Measurements from ENCODE around the gene FBXL20. TPM values are rescaled to one million over a fixed set of nuclear protein-coding genes. Genes with fewer than 3 reads are reported as not detected.

FBXL20 gene
- total RNA-seq, 1 experiment from 2014 or later: 20.2 TPM

DNA sequence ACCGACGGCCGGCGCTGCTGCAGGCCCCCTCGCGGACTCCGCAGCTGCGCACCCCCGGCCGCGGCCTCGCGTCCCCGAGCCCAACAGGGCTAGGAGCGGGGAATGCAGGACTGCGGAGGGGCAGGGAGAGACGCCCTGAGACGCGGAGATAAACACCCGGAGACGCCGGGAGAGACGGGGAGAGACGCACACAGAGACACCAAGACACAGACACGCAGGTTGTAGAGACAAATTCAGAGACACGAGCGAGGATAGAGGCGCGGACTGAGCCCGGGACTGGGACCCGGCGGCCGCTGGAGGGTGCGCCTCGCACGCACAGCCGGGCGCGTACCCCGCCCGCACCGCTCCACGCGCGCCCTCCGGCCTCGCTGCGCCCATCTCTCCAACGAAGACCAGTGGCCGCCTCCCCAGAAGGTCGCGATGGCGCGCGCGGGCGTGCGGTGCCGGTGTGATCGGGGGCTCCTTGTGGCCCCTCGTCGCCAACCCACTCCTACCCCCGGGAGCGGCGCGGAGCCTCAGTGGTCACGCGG, 176.6 kb downstream of the FBXL20 start:
- Histone ChIP-seq H3K36me3 (ENCODE audit: low read depth) (no peaks in the 10 kb centered on the region), H3K4me1 (replicated peaks; ENCODE audit: insufficient read depth) (peaks cover 10% of the 10 kb centered on the region; the same call in 1 of the 2 replicates), H3K9me2 (ENCODE audit: insufficient read depth) (no peaks in the 10 kb centered on the region), H2AFZ (no peak overlapping the region), H3K27ac (no peak overlapping the region), H3K27me3 (ENCODE audit: insufficient read depth, low read depth) (no peaks in the 10 kb centered on the region), H3K79me2 (ENCODE audit: low read depth) (no peaks in the 10 kb centered on the region), H3F3A (ENCODE audit: insufficient read depth, low read depth) (peaks cover 4% of the 10 kb centered on the region; the same call in 1 of the 2 replicates), H4K20me1 (ENCODE audit: insufficient read depth) (no peaks in the 10 kb centered on the region), H3K4me2 (no peak overlapping the region), H3K9me3 (ENCODE audit: insufficient read depth, low read depth) (no peaks in the 10 kb centered on the region), H3K4me3 (no peak overlapping the region)
- ChIA-PET CTCF (no interaction called here), POLR2A (ENCODE audit: unreplicated experiment) (no interaction called here)
- no peak for DNase-seq
- no peak for TF ChIP-seq EZH2 (IDR thresholded peaks at IDR 0.05; ENCODE audit: low read depth)
- no TSS peak for BruUV-seq (replicated peaks)
- intact Hi-C loops (cut with micrococcal nuclease; ENCODE audit: unreplicated experiment): no loop called here

DNA sequence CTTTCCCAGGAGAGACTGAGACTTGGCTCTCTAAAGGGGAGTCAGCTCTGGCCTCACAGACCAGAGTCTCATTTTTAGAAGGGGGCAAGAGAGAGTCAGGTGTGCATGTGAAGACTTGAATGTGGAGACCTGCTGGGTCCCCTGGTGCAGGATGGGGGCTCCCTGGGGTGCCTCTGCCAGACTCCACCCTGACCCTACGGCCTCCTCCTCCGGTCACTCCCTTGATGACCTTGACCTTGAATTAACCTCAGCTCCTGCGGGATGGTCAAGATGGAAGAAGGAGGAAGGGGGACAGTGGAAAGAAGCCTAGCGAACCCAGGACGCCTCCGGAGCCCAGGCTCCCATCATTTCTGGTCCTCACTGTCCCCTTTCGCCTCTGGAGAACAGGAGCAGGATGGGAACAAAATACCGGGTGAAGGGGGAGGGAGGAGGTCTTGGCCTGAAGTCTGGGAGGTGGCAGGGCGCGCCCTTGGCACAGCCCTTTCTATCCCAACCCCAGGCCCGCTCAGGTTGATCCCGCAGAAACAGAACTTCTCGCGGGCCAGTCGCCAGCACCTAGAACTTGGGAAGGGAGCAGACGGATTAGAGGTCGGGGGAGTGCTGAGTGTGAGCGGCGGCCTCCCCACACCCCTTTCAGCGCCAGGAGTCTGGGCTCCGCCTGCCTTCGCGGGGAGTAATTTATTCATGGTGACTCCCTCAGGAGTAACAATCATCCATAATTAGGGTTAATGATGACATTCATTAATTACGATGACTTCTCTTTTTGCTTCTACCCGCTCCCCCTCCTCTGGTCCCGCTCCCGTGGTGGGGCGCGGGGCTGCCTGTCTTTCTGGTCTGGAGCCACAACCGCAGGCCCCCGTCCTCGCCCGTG, 177.3 kb downstream of the FBXL20 start:
- intact Hi-C loops (cut with micrococcal nuclease; ENCODE audit: unreplicated experiment): no loop called here
- Histone ChIP-seq H3K9me3 (ENCODE audit: insufficient read depth, low read depth) (no peaks in the 10 kb centered on the region), H3K27ac (no peak overlapping the region), H3K4me1 (replicated peaks; ENCODE audit: insufficient read depth) (peaks cover 3% of the 10 kb centered on the region; the same call in 1 of the 2 replicates), H4K20me1 (ENCODE audit: insufficient read depth) (no peaks in the 10 kb centered on the region), H3K4me3 (no peak overlapping the region), H3F3A (ENCODE audit: insufficient read depth, low read depth) (peaks cover 4% of the 10 kb centered on the region; the same call in 1 of the 2 replicates), H3K27me3 (ENCODE audit: insufficient read depth, low read depth) (no peaks in the 10 kb centered on the region), H3K79me2 (ENCODE audit: low read depth) (no peaks in the 10 kb centered on the region), H3K9me2 (ENCODE audit: insufficient read depth) (no peaks in the 10 kb centered on the region), H3K4me2 (no peak overlapping the region), H2AFZ (no peak overlapping the region), H3K36me3 (ENCODE audit: low read depth) (no peaks in the 10 kb centered on the region)
- no peak for TF ChIP-seq EZH2 (IDR thresholded peaks at IDR 0.05; ENCODE audit: low read depth)
- TF ChIP-seq, protein P1, sequence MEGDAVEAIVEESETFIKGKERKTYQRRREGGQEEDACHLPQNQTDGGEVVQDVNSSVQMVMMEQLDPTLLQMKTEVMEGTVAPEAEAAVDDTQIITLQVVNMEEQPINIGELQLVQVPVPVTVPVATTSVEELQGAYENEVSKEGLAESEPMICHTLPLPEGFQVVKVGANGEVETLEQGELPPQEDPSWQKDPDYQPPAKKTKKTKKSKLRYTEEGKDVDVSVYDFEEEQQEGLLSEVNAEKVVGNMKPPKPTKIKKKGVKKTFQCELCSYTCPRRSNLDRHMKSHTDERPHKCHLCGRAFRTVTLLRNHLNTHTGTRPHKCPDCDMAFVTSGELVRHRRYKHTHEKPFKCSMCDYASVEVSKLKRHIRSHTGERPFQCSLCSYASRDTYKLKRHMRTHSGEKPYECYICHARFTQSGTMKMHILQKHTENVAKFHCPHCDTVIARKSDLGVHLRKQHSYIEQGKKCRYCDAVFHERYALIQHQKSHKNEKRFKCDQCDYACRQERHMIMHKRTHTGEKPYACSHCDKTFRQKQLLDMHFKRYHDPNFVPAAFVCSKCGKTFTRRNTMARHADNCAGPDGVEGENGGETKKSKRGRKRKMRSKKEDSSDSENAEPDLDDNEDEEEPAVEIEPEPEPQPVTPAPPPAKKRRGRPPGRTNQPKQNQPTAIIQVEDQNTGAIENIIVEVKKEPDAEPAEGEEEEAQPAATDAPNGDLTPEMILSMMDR (conservative IDR thresholded peaks at IDR 0.05): no peak
- POLR2A ChIA-PET (ENCODE audit: unreplicated experiment): no interaction called here
- DNase-seq: no peak
- CTCF ChIA-PET: no interaction called here
- no TSS peak for BruUV-seq (replicated peaks)

DNA sequence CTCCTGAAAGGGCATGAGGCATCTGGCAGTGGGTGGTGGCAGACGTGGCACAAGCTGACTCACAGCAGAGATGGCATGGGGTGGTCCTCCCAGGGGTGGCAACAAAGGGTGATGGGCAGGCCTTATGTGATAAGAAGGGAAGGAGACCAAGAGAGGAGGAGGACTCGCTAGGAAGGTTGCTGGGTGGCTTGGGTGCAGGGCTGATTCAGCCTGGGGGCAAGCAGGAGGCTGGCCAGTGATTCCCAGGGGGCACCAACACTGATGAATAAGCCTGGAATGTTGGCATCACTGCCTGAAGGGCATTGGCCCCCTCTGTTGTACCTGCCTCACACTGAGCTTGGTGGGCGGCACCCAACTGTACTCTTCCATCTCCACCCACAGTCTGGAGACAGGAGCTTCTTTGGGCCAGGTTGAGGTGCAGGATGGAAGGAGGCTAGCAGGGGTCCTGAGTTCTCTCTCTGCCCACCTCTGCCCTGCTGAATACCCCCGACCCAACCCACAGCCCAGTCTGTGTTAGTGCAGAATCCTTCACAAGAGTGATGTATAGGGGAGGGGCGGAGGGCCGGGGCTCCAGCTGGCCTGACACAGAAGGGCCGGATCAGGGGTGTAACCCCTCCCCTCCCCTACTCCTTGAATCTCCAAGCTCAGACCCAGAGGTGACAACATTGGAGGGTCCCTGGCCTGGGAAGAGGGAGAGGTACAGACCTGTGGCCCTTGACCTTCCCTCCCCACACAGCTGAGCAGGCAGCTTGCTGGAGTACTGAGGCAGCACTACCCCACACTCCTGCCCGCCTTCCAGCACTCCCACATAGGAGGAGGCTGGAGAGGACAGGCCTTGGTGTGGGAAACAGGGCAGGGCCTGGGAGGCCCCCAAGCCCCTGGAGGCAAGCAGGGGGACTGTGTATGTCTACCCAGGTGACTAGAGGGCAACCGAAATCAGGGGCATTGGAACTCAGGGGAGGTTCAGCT, 178.3 kb downstream of the FBXL20 start:
- H3K79me2 ChIP-seq (ENCODE audit: low read depth): no peaks in the 10 kb centered on the region
- CTCF ChIA-PET: interaction anchor here (0.6 kb wide), 1 partner anchor 12 kb away, joined by 20 read pairs; no protein-coding TSS in a partner anchor
- H3F3A ChIP-seq (ENCODE audit: insufficient read depth, low read depth): no peaks in the 10 kb centered on the region
- POLR2A ChIA-PET (ENCODE audit: unreplicated experiment): no interaction called here
- intact Hi-C loops (cut with micrococcal nuclease; ENCODE audit: unreplicated experiment): no loop called here
- H3K27me3 ChIP-seq (ENCODE audit: insufficient read depth, low read depth): no peaks in the 10 kb centered on the region
- no peak overlapping the region for H2AFZ ChIP-seq
- no peaks in the 10 kb centered on the region for H3K9me2 ChIP-seq (ENCODE audit: insufficient read depth)
- no peaks in the 10 kb centered on the region for H3K36me3 ChIP-seq (ENCODE audit: low read depth)
- peak in 1 of 2 experiments; percentile 51 for DNase-seq
- BruUV-seq (replicated peaks): no TSS peak
- H3K4me1 ChIP-seq (replicated peaks; ENCODE audit: insufficient read depth): no peaks in the 10 kb centered on the region
- no peak overlapping the region for H3K4me2 ChIP-seq
- no peaks in the 10 kb centered on the region for H3K9me3 ChIP-seq (ENCODE audit: insufficient read depth, low read depth)
- TF ChIP-seq, protein P1 (conservative IDR thresholded peaks at IDR 0.05): no peak
- no peak for TF ChIP-seq EZH2 (IDR thresholded peaks at IDR 0.05; ENCODE audit: low read depth)
- H3K27ac ChIP-seq: no peak overlapping the region
- no peaks in the 10 kb centered on the region for H4K20me1 ChIP-seq (ENCODE audit: insufficient read depth)
- H3K4me3 ChIP-seq: no peak overlapping the region
